ENCODE measurements around the gene TRIM51.

GRCh38 chr11:55902308-55902707, 19.2 kb downstream of the TRIM51 start:
- TF ChIP-seq EZH2phosphoT487 (IDR thresholded peaks at IDR 0.05; ENCODE audit: borderline replicate concordance, low read length) (no peak), CTCF (conservative IDR thresholded peaks at IDR 0.05; ENCODE audit: low read depth, low read length) (no peak), EZH2 (IDR thresholded peaks at IDR 0.05; ENCODE audit: low read length, unreplicated experiment) (no peak)
